Measurements from ENCODE around the gene GLTP.
A peak's percentile ranks its signal among the peaks of the same experiment; 100 is the strongest.
"Not testable (repeated sequence)": the region's sequence is repeated elsewhere in the genome, so short reads cannot be mapped to it uniquely, and the experiment has no call there.

The GLTP gene, protein sequence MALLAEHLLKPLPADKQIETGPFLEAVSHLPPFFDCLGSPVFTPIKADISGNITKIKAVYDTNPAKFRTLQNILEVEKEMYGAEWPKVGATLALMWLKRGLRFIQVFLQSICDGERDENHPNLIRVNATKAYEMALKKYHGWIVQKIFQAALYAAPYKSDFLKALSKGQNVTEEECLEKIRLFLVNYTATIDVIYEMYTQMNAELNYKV

DNA sequence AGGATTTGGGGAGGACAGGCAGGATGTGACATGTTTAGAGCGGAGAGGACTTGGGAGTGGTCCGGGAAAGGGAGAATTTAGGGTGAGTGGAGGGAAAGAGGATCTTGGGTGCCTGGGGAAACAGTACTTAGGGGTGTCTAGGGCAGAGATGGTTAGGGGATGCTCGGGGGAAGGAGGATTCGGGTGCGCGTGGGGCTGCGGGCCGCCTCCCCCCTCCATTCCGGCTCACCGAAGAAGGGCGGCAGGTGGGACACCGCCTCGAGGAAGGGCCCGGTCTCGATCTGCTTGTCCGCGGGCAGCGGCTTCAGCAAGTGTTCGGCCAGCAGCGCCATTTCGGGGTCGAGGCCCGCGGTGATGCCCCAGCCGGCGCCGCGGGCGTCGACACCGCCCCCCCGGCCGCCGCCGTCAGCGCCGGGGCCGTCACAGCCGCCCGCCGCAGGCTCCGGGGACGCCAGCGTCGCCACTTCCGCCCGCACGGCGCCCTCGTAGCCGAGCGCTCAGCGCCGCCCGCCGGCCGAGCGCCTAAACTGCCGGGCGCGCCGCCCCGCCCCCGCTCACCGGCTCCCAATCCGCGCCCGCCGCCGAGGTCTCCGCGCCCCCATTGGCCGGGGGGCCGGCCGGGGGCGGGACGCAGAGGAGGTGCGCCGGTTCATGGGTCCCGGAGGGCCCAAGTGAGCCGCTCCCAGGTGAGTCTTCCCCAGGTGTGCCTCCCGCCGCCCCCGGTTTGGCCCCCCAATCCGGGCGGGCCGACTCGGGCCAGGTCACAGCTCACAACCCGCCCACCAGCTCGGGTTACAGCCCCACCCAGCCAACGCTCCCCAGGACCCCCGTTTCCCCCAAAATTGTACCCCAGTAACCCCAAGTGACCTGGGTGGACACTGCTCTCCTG is at the start of gene GLTP:
GLTP (minus strand) TSS at position 499 of the 889 bp plus-strand sequence; CDS start at position 332, 167 bp downstream.
- peak; percentile 93 for DNase-seq

DNA sequence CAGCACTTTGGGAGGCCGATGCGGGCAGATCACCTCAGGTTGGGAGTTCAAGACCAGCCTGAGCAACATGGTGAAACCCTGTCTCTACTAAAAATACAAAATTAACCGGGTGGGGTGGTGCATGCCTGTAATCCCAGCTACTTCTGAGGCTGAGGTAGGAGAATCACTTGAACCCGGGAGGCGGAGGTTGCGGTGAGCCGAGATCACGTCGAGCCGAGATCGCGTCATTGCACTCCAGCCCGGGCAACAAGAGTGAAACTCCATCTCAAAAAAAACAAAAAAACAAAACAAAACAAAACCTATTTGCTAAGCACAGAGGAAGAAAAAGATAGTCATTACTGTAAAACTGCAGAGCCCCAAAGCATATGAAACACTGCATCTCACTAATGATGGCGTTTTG is 49.0 kb upstream of the GLTP start:
- not testable (repeated sequence) for DNase-seq

DNA sequence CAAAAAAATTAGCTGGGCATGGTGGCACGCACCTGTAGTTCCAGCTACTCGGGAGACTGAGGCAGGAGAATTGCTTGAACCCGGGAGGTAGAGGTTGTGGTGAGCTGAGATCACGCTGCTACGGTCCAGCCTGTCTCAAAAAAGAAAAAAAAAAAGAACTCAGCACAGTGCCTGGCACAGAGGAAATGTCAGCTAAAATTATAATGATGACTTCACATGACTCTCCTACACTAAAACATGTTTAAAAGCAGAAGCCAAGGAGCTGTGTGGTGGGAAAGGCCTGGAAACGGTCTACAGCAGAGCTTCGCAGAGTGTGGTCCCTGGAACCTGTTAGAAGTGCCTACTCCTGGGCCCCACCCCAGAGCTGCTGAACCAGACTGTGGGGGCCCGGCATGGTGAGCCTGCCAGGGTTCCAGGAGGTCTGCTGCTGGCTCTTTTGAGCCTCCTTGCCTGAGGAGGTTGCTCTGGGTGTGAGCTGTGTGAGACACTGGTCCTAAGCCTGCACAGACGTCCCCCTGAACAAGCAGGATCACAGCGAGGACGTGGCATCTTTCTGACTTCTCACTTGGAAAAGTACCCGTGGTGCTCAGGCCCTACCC is 47.8 kb upstream of the GLTP start:
- DNase-seq, result no peak

DNA sequence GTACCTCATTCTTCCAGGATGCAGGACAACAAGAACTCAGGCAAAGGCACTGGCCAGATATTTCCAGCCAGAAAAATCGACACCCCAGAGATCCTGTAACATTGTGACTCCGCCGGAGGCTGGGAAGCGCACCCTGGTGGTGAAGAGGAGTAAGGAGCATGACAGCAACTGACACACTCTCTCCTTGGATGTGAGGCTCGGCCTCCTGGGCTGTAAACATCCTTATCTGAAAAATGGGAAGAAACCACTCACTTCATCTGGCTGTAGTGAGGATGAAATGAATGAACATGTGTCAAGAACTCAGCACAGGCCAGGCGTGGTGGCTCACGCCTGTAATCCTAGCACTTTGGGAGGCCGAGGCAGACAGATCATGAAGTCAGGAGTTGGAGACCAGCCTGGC is 47.3 kb upstream of the GLTP start:
- peak; percentile 10 for DNase-seq

DNA sequence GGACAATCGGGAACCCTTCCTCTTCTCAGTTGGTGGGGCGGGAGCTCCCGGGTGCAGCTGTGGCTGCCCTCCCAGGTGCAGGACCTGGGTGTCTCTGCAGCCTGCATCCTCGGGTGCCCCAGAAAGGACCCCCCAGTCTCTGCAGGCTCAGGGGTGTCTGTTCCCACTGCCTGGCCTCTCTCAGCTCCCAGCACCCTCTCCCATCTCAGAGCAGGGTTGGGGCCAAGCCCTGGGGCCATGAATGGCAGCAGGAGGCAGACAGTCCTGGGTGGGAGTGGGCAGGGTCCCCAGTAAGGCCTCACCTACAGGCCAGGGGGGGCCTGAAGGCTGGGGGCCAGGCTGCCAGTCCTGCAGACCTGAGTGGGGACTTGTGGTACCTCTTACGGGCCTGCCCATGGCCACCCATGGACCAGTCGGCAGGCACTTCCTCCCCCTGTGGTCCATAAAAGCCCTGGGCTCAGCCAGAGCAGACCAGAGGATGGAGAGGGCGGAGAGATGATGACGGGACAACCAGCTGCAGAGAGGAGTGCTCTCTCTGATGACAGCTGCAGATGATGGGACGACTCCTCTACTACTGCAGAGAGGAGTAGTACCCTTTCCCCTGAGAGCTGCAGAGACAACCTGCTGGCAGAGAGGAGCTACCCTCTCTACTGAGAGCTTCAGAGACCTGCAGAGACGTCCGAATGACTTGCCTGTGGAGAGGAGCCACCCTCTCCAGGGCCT is 46.3 kb upstream of the GLTP start:
- DNase-seq, result no peak

DNA sequence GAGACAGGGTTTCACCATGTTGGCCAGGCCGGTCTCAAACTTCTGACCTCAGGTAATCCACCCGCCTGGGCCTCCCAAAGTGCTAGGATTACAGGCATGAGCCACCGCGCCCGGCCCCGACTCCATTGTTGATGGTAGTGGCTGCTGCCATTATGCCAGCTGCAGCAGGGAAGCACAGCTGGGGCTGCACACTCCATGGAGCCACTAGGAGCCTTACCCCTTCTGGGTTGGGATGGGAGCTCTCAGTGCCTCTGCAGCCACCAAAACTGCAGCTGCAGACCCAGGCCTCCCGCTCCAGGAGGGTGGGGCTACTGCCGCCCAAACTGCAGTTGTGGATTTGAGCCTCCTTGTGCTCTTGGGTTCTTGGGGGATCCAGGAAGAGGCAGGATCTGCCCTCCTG is 45.7 kb upstream of the GLTP start:
- no peak for DNase-seq

DNA sequence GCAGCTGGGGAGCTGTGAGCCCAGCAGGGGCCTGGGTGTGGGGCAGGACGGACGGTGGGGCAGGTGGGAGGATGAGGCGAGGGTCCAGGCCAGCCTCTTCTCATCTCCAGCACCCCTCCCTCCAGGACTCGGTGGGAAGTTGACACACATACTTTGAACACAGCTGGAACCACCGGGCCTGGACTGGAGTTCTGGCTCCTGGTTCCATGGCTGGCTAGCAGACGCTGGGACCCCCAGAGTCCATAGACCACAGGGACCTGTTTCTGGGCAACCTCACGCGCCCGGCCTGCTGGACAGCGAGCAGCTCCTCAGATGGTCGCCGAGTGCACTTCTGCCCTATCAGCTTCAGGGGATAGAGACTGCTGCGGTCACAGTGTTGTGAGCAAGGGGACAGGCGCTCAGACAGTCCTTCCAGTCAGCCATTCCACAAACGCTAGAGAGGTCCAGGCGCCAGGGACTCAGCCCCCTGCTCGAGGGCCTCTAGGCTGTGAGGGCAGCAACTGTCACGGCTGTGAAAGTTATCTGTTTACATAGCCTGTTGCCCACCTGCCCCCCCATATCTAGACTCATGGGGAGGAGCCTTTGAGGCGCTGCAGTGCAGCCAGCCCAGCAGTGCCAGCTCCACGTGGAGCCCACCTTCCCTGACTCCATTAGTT is 45.0 kb upstream of the GLTP start:
- no peak for DNase-seq

DNA sequence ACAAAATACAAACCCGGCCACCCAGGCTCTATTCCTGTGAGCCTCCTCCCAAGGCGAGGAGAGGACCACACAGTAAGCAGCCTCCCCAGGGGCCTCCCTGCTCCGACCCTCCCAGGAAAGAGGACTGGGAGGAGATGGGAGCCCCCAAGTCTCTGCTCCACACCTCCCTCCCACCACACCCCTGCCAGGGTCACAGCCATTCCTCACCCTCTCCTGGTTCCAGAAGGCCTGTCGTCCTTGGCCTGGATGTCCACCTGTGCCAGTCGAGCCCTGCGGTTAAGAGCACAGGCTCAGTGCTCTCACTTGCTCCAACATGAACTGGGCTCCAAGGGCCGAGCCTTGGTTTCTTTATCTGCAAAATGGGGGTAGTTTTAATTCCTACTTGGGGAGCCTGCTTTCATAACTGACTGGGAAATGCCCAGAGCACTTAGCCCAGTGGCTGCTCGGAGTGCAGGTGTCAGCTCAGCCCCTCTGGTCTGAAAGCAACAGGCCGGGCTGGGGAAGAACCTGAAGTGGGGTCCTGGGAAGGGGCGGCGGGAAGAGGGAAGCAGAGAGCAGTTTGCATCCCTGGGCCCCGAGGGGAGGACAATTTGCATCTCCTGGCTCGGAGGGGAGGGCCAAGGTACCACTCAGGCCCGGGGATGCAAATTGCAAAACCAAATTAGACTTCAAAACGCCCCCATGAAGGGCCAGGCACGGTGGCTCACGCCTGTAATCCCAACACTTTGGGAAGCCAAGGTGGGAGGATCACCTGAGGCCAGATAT is 43.3 kb upstream of the GLTP start:
- no peak for DNase-seq

DNA sequence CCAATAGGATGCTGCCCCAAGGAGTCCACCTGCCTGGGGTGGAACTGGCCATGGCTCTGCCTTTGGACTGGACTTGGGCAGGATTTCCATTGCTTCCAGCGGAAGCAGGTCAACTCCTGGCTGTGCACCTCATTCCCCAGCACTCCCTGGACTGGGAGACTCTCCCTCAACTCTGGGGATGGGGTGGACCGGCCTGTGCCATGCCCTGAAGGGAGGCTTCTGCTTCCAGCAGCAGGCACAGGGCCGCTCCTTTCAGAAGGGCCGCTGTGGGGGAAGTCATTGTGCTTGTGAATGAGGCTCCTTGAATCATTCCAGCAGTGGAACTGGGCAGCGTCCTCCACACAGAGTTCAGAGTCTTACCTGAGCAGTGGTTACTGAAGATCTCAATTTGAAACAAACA is 42.7 kb upstream of the GLTP start:
- no peak for DNase-seq

DNA sequence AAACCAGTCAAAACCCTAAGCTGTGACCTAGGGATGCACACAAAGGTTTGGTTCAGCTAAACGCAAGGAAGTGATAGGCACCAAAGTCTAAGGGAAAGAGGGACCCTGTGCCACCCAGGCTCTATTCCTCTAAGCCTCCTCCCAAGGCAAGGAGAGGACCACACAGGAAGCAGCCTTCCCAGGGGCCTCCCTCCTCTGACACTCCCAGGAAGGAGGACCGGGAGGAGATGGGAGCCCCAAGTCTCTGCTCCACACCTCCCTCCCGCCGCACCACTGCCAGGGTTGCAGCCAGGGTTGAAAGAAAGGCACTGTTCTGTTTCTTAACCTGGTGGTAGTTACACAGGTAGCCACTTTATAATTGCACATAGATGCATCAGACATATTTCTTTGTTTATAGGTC is 41.6 kb upstream of the GLTP start:
- DNase-seq, result no peak

DNA sequence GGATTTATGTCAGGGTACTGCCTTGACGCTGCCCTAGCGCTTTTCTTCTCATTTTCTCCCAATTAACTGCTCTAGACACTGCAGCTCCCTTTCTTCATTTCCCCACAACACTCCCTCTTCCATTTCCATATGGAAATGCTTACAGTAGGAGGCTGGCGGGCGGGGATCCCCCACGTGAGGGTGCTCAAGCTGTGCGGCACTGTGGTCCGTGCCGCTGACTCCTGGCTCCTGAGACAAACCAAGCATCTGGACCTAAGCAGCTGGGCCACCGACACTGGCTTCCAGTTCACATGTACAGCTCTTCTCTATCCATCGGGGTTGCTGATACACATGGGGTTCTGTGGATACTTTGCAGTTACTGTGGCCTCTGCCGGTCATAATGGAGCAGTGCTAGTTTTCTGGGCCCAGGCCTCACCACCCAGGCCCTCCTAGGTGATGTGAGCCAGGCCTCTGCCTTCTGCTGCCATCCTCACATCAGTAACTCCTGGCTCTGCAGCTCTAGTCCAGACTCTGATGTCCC is 40.0 kb upstream of the GLTP start:
- DNase-seq, result no peak

DNA sequence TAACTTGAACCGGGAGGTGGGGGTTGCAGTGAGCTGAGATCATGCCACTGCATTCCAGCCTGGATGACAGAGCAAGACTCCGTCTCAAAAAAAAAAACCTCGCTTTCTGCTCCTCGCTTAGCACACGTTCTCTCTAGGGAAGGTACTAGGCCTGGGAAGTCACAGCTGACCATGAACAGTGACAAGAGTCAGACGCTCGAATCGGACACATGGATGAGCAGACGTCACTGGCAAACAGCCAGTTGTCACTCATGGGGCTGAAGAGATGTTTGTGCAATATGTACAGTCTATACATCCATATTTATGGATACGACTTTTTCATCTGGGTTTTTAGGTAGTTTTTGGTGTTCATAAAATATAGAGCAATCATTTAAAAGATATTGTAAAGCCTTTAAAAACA is 39.1 kb upstream of the GLTP start:
- DNase-seq, result no peak

DNA sequence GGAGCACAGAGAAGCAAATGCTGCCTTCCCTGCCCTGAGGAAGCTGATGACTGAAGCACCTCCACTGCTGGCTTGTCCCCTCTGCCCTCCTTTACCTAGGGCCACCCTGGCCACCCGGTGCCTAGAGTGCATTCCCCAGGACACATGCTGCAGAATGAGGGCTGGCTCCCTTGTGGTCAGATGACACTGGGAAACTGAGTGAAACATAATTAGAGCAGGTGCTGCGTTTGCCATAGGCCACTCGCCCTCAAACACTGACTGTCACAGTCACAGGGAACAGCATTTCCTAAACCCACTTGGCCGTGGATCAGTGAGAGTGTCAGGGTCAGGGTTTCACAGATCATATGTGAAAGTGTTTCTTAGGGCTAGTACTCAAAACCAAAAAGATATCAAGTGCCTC is 35.7 kb upstream of the GLTP start:
- DNase-seq, result no peak

DNA sequence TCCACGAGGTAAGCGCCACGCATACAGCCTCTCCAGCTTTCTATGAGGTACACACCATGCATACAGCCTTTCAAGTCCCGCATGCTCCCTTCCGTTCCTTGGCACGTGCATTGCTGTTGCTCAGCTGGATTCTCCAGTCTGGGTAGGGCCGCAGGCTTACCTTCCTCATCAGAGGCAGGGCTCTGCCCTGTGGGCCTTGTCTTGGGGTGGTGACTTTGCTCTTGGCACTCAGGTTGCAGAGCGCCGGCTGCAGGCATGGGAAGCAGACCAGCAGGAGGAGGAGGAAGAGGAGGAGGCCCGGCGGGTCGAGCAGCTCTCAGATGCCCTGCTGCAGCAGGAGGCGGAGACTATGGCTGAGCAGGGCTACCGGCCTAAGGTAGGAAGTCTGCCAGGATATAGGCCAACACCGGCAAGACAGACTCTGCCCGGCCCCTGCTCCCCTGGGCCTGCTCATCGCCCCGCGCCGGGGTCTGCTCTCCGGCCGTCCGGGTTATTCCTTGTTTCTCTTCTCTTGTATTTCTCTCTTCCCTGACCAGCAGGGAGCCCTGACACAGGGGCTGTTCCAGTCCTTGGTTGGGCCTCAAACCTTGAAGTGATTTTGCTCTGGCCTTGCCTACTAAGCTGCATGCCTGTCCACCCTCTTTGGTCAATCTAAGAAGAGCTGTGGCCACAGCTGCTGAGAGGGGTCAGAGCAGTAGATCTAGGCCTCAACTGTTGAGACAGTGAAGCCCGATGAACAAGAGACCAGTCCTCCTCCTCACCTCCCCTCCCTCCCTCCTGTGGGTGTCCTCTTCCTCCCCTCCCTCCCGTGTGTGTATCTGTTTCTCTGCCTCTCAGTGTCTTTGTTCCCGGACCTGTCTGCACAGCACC is 35.1 kb upstream of the GLTP start:
- no peak for DNase-seq

DNA sequence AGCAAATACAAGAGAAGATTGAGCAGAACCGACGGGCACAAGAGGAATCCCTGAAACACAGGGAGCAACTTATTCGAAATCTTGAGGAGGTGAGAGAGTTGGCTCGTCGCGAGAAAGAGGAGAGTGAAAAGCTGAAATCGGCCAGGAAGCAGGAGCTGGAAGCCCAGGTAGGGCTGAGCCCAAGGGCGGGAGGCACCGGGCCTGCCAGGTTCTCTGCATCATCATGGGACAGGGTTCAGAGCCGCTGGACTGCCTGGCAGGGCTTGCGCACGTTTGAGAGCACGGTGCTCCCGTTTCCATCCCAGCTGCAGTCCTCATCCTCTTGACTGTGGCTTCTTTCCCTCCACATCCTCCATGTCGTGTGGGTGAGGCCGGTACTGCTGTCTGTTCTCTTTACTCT is 34.1 kb upstream of the GLTP start:
- no peak for DNase-seq

DNA sequence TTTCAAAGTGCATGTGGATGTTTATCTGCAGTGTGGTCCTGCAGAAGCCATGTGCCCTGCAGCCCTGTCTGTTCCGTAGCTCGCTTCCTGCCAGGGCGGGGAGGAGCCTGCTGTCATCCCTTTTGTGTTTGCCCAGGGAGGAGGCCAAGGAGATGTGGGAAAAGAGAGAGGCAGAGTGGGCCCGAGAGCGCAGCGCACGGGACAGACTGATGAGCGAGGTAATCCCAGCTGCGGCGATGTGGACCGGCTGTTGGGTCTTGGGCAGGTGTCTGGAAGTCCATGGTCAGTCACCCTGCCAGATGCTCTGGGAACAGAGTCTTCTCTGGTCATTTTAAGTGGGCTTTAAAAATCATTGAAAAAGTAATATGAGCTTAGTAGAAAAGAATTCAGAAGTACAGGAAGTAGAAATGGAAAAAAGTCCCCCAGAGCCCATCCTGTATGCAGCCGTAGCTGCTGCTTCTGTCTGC is 32.5 kb upstream of the GLTP start:
- DNase-seq, result no peak

DNA sequence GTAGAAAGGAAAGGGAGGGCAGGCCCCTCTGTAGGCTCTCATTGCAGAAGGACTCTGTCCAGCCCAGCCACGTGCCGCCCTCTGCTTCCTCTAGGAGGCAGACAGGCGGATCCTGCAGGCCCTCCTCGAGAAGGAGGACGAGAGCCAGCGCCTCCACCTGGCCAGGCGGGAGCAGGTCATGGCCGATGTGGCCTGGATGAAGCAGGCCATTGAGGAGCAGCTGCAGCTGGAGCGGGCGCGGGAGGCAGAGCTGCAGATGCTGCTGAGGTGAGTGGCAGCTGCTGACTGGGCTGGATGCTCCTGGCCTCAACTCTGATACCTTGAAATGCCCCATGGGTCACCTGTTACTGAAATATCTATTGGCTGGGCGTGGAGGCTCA is 30.6 kb upstream of the GLTP start:
- no peak for DNase-seq

DNA sequence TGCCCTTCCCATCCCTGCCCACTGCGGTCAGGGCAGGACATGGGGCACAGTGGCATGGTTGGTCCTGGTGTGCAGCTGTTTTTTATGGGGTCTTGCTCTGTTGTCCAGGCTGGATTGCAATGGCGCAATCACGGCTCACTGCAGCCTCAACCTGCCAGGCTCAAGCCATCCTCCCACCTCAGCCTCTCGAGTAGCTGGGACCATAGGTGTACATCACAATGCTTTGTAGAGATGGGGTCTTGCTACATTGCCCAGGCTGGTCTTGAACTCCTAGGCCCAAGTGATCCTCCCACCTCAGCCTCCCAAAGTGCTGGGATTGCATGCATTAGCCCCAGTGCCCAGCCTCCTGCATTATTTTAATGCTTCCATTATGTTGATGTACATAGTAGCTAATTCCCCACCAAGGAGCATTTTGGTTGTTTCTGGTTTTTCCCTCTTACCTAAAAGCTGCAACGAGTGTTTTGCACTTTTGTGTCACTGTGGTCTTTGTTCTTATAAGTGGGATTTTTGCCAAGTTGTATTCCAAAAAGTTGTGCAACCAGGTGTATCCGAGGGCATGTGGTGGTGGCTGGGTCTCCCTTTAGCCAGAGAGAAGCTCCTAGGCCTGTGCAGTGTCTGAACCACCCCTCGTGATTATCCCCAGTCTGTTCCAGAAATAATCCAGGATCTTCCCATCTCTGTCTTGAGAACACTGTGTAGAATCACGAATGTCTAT is 30.1 kb upstream of the GLTP start:
- no peak for DNase-seq

DNA sequence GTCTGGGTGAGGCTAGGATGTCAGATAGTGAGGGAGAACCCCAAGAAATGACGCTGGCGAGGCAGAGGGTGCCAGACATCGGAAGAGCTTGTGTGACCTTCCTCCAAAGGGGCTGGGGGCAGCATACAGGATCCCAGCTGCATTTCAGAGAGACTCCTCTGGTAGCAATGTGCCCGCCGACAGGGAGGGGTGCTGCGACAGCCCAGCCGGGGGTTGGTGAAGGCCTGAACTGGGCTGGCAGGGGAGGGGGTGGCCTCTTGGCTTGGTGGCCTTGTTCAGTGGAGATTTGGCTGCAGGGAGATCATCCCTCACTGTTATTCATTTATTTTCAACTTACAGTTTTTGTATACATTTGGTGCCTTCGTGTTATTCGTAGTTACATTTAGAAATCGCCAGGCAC is 25.0 kb upstream of the GLTP start:
- no peak for DNase-seq

DNA sequence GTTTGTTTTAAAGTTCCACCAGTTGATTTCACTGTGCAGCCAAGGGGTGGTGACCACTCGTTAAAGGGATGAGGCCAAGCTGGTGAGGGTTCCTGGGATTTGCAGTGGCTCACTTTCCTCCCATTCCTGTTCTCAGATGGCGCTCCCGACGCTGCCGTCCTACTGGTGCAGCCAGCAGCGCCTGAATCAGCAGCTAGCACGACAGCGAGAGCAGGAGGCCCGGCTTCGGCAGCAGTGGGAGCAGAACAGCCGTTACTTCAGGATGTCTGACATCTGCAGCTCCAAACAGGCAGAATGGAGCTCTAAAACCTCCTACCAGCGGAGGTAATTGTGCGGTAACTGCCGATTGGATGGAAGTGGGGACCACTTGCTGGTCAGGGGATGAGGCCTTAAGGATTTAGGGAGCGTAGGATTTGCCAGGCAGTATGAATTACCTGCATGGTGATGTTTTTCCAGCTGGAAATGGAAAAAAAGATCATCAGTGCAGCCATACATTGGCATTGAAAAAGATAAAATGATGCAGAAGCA is 22.6 kb upstream of the GLTP start:
- no peak for DNase-seq

All from NCI-H345 (cell line).